Measurements from ENCODE around the gene CEACAM1. TPM values are rescaled to one million over a fixed set of nuclear protein-coding genes. Genes with fewer than 3 reads are reported as not detected.
A peak's percentile ranks its signal among the peaks of the same experiment; 100 is the strongest.

CEACAM1 gene
- total and polyA plus RNA-seq, 2 experiments from 2014 or later, result 0.63 to 3.0 TPM

DNA sequence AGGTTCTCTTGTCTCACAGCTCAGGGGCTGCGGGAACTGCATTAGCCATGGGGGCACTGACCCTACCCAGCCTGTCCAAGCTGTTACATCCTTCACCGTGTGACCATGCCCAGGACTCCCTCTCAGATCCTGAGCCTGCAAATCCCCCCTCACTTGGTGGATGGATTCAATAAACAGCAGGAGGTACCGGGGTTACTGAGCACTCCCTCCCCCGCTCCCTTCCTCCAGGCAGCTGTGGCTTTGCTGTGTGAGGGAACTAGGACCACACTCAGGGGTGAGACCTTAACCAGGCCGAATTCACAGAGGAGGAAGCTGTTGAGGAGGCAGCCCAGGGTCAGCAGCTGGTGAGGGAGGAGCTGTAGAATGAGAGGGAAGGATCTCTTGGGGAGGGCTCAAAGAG is 27.0 kb upstream of the CEACAM1 start:
- H3K4me2 ChIP-seq, result no peak overlapping the region

More for the DNA sequence above, 27.0 kb upstream of the CEACAM1 start:
- Histone ChIP-seq H3K4me1 (ENCODE audit: insufficient read depth) (peaks cover 35% of the 10 kb centered on the region), H2AFZ (no peak overlapping the region), H3K9me2 (ENCODE audit: insufficient read depth) (no peaks in the 10 kb centered on the region), H3K79me2 (replicated peaks; ENCODE audit: insufficient read depth) (no peaks in the 10 kb centered on the region), H3K4me3 (no peak overlapping the region), H3K27ac (ENCODE audit: low read depth) (no peak overlapping the region), H3F3A (replicated peaks; ENCODE audit: low read depth) (no peaks in the 10 kb centered on the region), H3K27me3 (ENCODE audit: insufficient read depth) (no peaks in the 10 kb centered on the region), H3K36me3 (ENCODE audit: insufficient read depth) (no peaks in the 10 kb centered on the region), H4K20me1 (replicated peaks; ENCODE audit: insufficient read depth) (no peaks in the 10 kb centered on the region)
- Mint-ChIP-seq H3K27ac (no peak overlapping the region), H3K36me3 (ENCODE audit: low read depth) (peaks cover 5% of the 10 kb centered on the region; the same call in 2 of the 3 replicates), H3K4me3 (no peak overlapping the region), H3K4me1 (peaks cover 42% of the 10 kb centered on the region), H3K27me3 (ENCODE audit: insufficient read depth, low read depth, poor library complexity) (peaks cover 14% of the 10 kb centered on the region), H3K9me3 (peaks cover 13% of the 10 kb centered on the region)
- ATAC-seq (peak; percentile 61), DNase-seq (ENCODE audit: low spot score) (peak; percentile 52)
- no peak for TF ChIP-seq NANOG (IDR thresholded peaks at IDR 0.05; ENCODE audit: borderline replicate concordance)
- TF ChIP-seq EZH2phosphoT487 (IDR thresholded peaks at IDR 0.05; ENCODE audit: unreplicated experiment), result no peak
- TF ChIP-seq, protein P1, sequence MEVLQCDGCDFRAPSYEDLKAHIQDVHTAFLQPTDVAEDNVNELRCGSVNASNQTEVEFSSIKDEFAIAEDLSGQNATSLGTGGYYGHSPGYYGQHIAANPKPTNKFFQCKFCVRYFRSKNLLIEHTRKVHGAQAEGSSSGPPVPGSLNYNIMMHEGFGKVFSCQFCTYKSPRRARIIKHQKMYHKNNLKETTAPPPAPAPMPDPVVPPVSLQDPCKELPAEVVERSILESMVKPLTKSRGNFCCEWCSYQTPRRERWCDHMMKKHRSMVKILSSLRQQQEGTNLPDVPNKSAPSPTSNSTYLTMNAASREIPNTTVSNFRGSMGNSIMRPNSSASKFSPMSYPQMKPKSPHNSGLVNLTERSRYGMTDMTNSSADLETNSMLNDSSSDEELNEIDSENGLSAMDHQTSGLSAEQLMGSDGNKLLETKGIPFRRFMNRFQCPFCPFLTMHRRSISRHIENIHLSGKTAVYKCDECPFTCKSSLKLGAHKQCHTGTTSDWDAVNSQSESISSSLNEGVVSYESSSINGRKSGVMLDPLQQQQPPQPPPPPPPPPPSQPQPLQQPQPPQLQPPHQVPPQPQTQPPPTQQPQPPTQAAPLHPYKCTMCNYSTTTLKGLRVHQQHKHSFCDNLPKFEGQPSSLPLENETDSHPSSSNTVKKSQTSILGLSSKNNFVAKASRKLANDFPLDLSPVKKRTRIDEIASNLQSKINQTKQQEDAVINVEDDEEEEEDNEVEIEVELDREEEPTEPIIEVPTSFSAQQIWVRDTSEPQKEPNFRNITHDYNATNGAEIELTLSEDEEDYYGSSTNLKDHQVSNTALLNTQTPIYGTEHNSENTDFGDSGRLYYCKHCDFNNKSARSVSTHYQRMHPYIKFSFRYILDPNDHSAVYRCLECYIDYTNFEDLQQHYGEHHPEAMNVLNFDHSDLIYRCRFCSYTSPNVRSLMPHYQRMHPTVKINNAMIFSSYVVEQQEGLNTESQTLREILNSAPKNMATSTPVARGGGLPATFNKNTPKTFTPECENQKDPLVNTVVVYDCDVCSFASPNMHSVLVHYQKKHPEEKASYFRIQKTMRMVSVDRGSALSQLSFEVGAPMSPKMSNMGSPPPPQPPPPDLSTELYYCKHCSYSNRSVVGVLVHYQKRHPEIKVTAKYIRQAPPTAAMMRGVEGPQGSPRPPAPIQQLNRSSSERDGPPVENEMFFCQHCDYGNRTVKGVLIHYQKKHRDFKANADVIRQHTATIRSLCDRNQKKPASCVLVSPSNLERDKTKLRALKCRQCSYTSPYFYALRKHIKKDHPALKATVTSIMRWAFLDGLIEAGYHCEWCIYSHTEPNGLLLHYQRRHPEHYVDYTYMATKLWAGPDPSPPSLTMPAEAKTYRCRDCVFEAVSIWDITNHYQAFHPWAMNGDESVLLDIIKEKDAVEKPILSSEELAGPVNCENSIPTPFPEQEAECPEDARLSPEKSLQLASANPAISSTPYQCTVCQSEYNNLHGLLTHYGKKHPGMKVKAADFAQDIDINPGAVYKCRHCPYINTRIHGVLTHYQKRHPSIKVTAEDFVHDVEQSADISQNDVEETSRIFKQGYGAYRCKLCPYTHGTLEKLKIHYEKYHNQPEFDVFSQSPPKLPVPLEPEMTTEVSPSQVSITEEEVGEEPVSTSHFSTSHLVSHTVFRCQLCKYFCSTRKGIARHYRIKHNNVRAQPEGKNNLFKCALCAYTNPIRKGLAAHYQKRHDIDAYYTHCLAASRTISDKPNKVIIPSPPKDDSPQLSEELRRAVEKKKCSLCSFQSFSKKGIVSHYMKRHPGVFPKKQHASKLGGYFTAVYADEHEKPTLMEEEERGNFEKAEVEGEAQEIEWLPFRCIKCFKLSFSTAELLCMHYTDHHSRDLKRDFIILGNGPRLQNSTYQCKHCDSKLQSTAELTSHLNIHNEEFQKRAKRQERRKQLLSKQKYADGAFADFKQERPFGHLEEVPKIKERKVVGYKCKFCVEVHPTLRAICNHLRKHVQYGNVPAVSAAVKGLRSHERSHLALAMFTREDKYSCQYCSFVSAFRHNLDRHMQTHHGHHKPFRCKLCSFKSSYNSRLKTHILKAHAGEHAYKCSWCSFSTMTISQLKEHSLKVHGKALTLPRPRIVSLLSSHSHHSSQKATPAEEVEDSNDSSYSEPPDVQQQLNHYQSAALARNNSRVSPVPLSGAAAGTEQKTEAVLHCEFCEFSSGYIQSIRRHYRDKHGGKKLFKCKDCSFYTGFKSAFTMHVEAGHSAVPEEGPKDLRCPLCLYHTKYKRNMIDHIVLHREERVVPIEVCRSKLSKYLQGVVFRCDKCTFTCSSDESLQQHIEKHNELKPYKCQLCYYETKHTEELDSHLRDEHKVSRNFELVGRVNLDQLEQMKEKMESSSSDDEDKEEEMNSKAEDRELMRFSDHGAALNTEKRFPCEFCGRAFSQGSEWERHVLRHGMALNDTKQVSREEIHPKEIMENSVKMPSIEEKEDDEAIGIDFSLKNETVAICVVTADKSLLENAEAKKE (CRISPR knock-in tag; IDR thresholded peaks at IDR 0.05), result no peak
- TF ChIP-seq STAT1 (IDR thresholded peaks at IDR 0.05; ENCODE audit: unreplicated experiment), result no peak
- no peak for TF ChIP-seq EZH2 (IDR thresholded peaks at IDR 0.05; ENCODE audit: low read depth, unreplicated experiment)
- no peak for TF ChIP-seq JUNB (IDR thresholded peaks at IDR 0.05; ENCODE audit: unreplicated experiment)
- TF ChIP-seq CREB1 (CRISPR knock-in tag; IDR thresholded peaks at IDR 0.05; ENCODE audit: low read depth), result no peak
- no peak for TF ChIP-seq ETS1 (IDR thresholded peaks at IDR 0.05)
- TF ChIP-seq ZNF331 (CRISPR knock-in tag; IDR thresholded peaks at IDR 0.05; ENCODE audit: low read depth), result no peak
- no peak for TF ChIP-seq REST (IDR thresholded peaks at IDR 0.05; ENCODE audit: unreplicated experiment)
- TF ChIP-seq POLR2AphosphoS5 (IDR thresholded peaks at IDR 0.05; ENCODE audit: low read depth), result no peak

All from GM23338 (cell line).